ENCODE measurements around the gene COL26A1. TPM values are rescaled to one million over a fixed set of nuclear protein-coding genes. Genes with fewer than 3 reads are reported as not detected.

COL26A1 gene
- total and polyA plus RNA-seq, 8 donors = 0.37 to 3.5 (median 0.86) TPM

DNA sequence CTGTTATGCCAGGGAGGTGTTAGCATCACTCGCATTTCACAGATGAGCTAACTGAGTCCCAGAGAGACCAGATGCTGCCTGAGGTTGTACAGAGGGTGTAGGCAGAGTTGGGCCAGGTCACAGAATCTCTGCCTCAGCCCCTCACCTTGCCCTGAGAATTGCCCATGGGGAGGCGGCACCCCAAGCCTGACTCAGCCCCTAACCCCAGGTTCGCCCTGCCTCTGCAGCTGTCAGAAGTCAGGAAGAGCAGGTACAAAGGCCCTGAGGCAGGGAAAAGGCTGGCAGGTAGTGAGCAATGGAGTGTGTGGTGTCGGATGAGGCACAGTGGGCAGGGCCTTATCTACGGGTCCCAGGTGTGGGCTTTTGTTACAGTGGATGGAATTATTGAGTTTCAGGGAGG is 187.1 kb downstream of the COL26A1 start:
- TF ChIP-seq, protein P1, sequence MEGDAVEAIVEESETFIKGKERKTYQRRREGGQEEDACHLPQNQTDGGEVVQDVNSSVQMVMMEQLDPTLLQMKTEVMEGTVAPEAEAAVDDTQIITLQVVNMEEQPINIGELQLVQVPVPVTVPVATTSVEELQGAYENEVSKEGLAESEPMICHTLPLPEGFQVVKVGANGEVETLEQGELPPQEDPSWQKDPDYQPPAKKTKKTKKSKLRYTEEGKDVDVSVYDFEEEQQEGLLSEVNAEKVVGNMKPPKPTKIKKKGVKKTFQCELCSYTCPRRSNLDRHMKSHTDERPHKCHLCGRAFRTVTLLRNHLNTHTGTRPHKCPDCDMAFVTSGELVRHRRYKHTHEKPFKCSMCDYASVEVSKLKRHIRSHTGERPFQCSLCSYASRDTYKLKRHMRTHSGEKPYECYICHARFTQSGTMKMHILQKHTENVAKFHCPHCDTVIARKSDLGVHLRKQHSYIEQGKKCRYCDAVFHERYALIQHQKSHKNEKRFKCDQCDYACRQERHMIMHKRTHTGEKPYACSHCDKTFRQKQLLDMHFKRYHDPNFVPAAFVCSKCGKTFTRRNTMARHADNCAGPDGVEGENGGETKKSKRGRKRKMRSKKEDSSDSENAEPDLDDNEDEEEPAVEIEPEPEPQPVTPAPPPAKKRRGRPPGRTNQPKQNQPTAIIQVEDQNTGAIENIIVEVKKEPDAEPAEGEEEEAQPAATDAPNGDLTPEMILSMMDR (IDR thresholded peaks at IDR 0.05) = no peak
- FAIRE-seq (no peak), DNase-seq (peak in 1 of 6 donors; percentile 20), ATAC-seq (no peak)
- no peaks in the 10 kb centered on the region for H3K36me3 ChIP-seq
- intact Hi-C loops (cut with DNase I) = loop anchor here in 1 of 3 donors (5.0 kb wide), 1 partner anchor 723 kb away; no protein-coding TSS in a partner anchor
- H3K27ac ChIP-seq = no peak overlapping the region
- no peaks in the 10 kb centered on the region for H3K4me1 ChIP-seq
- WGBS, 2 donors = 94 to 97% methylated on average over 5 of the region's 5 CpGs
- H3K4me3 ChIP-seq = no peak overlapping the region
- no peaks in the 10 kb centered on the region for H3K9me3 ChIP-seq
- no peaks in the 10 kb centered on the region for H3K27me3 ChIP-seq

GRCh38 chr7:101550641-101551541 is 188.2 kb downstream of the COL26A1 start:
- FAIRE-seq = no peak
- no peak overlapping the region for H3K27ac ChIP-seq
- H3K36me3 ChIP-seq = no peaks in the 10 kb centered on the region
- peak in 2 of 6 donors; percentile 24 to 41 for DNase-seq
- H3K4me3 ChIP-seq = no peak overlapping the region
- no peaks in the 10 kb centered on the region for H3K27me3 ChIP-seq
- WGBS, 2 donors = 80 to 82% methylated on average over 23 to 26 of the region's 26 CpGs
- TF ChIP-seq, protein P1 (IDR thresholded peaks at IDR 0.05) = no peak
- no peak for ATAC-seq
- intact Hi-C loops (cut with DNase I) = no loop called here
- H3K9me3 ChIP-seq = no peaks in the 10 kb centered on the region
- H3K4me1 ChIP-seq = no peaks in the 10 kb centered on the region

GRCh38 chr7:101553018-101553770 is 190.5 kb downstream of the COL26A1 start:
- Histone ChIP-seq H3K9me3 (no peaks in the 10 kb centered on the region), H3K36me3 (no peaks in the 10 kb centered on the region), H3K4me1 (no peaks in the 10 kb centered on the region), H3K27ac (no peak overlapping the region), H3K4me3 (no peak overlapping the region), H3K27me3 (no peaks in the 10 kb centered on the region)
- FAIRE-seq (no peak), DNase-seq (peak in 1 of 6 donors; percentile 46), ATAC-seq (no peak)
- 83 to 84% methylated on average over 22 to 23 of the region's 23 CpGs for WGBS, 2 donors
- intact Hi-C loops (cut with DNase I) = no loop called here
- TF ChIP-seq, protein P1 (IDR thresholded peaks at IDR 0.05) = no peak

GRCh38 chr7:101553771-101554445 is 191.2 kb downstream of the COL26A1 start:
- no peak for FAIRE-seq
- no peak overlapping the region for H3K27ac ChIP-seq
- 85 to 86% methylated on average over 8 of the region's 8 CpGs for WGBS, 2 donors
- no peak for DNase-seq
- no peak overlapping the region for H3K4me3 ChIP-seq
- TF ChIP-seq, protein P1 (IDR thresholded peaks at IDR 0.05) = no peak
- no peaks in the 10 kb centered on the region for H3K27me3 ChIP-seq
- no peak for ATAC-seq
- no peaks in the 10 kb centered on the region for H3K9me3 ChIP-seq
- intact Hi-C loops (cut with DNase I) = no loop called here
- no peaks in the 10 kb centered on the region for H3K36me3 ChIP-seq
- H3K4me1 ChIP-seq = no peaks in the 10 kb centered on the region

All from pancreas (tissue), 10 donors.